ENCODE data around the gene PDXK. TPM values are rescaled to one million over a fixed set of nuclear protein-coding genes. Genes with fewer than 3 reads are reported as not detected.

Gene PDXK
- polyA plus RNA-seq, 1 donor (not counting 4 experiments of a cell fraction or from before 2014, with no cell fraction given), result 144 TPM

DNA sequence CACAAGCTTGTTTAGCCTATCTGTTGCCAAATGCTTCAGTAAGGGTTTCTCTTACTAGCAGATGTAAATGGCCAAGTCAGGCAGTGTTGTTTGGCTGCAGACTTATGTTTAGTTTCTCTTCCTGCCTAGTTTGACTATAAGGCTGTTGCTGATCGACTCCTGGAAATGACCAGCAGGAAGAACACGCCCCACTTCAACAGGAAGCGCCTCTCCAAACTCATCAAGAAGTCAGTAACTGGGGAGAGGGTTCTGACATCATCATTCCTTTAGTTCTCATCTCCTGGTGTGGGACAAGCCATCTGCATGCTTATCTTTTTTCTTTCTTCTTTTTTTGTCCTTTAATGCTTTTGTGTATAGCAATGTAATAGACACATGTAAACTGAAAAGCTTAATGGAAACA, 34.5 kb upstream of the PDXK start:
- peaks cover 27 to 45% of the 10 kb centered on the region in 2 experiments for H3K36me3 ChIP-seq (ENCODE audit: control insufficient read depth in 2 of 2, extremely low read depth in 1 of 2, insufficient read depth in 2 of 2, low read length in 2 of 2)
- dilution Hi-C loops (cut with MboI; ENCODE audit: extremely low pct_ligation_motif_present, low sequenced_read_pairs), result no loop called here

DNA sequence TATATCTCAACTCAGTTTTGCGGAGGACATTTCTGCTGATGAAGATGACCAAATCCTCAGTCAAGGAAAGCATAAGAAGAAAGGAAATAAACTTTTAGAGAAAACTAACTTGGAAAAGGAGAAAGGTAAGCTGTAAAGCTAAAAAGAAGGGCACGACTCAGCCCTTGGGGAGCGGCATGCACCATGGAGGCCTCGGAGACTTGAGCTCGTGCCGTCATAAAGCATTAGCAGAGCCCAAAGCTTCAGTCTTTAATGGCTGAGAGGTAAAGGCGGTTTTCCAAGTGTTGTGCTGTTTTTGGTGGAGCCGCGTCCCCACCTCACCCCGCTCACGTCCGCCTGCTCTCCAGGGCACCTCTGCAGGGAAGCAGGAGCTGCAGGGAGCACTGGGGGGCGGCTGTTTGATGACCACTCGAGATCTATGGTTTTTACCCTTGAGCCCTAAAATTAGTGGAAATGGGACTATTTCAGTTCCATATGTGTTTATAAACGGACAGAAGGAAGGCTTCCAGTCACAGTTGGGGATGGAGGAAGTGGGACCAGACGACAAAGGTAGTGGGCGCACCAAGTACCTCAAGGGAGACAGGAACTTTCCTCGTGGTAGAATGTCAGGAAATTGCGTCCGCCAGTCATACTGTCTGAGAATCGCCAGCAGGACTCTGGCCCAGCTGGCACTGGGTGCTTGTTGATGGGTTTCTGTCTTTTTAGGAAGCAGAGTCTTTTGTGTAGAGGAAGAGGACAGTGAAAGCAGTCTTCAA, 31.9 kb upstream of the PDXK start:
- dilution Hi-C loops (cut with MboI; ENCODE audit: extremely low pct_ligation_motif_present, low sequenced_read_pairs), result no loop called here
- Histone ChIP-seq H2AFZ (ENCODE audit: control insufficient read depth, low read length) (no peak overlapping the region), H3K9me1 (ENCODE audit: control insufficient read depth, extremely low read depth, insufficient read depth, low read length) (no peaks in the 10 kb centered on the region), H3K36me3 (ENCODE audit: control insufficient read depth in 2 of 2, extremely low read depth in 1 of 2, insufficient read depth in 2 of 2, low read length in 2 of 2) (peaks cover 43 to 58% of the 10 kb centered on the region in 2 experiments), H3K79me2 (ENCODE audit: control insufficient read depth, insufficient read depth, low read length) (no peaks in the 10 kb centered on the region), H3K27me3 (ENCODE audit: control insufficient read depth, extremely low read depth, insufficient read depth, low read length) (no peaks in the 10 kb centered on the region), H3K4me2 (ENCODE audit: control insufficient read depth, extremely low read depth, insufficient read depth, low read depth, low read length) (no peak overlapping the region), H3K4me1 (ENCODE audit: control insufficient read depth, extremely low read depth, insufficient read depth, low read length) (peaks cover 2% of the 10 kb centered on the region), H3K4me3 (ENCODE audit: control insufficient read depth in 2 of 3, extremely low read depth in 1 of 3, insufficient read depth in 2 of 3, low read depth in 1 of 3, low read length in 3 of 3) (no peak overlapping the region), H3K9ac (ENCODE audit: control insufficient read depth, extremely low read depth, insufficient read depth, low read length) (no peak overlapping the region), H3K27ac (ENCODE audit: control insufficient read depth, insufficient read depth, low read length) (no peak overlapping the region), H4K20me1 (ENCODE audit: control insufficient read depth, extremely low read depth, insufficient read depth, low read length) (peaks cover 3% of the 10 kb centered on the region), H3K9me3 (ENCODE audit: control insufficient read depth, low read depth, low read length) (no peaks in the 10 kb centered on the region)
- DNase-seq (ENCODE audit: low read depth, low spot score) (no peak), FAIRE-seq (no peak)
- TF ChIP-seq, protein P1, sequence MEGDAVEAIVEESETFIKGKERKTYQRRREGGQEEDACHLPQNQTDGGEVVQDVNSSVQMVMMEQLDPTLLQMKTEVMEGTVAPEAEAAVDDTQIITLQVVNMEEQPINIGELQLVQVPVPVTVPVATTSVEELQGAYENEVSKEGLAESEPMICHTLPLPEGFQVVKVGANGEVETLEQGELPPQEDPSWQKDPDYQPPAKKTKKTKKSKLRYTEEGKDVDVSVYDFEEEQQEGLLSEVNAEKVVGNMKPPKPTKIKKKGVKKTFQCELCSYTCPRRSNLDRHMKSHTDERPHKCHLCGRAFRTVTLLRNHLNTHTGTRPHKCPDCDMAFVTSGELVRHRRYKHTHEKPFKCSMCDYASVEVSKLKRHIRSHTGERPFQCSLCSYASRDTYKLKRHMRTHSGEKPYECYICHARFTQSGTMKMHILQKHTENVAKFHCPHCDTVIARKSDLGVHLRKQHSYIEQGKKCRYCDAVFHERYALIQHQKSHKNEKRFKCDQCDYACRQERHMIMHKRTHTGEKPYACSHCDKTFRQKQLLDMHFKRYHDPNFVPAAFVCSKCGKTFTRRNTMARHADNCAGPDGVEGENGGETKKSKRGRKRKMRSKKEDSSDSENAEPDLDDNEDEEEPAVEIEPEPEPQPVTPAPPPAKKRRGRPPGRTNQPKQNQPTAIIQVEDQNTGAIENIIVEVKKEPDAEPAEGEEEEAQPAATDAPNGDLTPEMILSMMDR (optimal IDR thresholded peaks at IDR 0.05 in 1 of 3, IDR thresholded peaks at IDR 0.05 in 1 of 3, conservative IDR thresholded peaks at IDR 0.05 in 1 of 3; ENCODE audit: extremely low read depth in 1 of 3, insufficient read depth in 2 of 3, low read length in 3 of 3), result no peak
- no peak for TF ChIP-seq EZH2 (IDR thresholded peaks at IDR 0.05; ENCODE audit: low read length)

More for the DNA sequence above, 34.5 kb upstream of the PDXK start:
- TF ChIP-seq EZH2 (IDR thresholded peaks at IDR 0.05; ENCODE audit: low read length), result no peak
- TF ChIP-seq, protein P1 (optimal IDR thresholded peaks at IDR 0.05 in 1 of 3, IDR thresholded peaks at IDR 0.05 in 1 of 3, conservative IDR thresholded peaks at IDR 0.05 in 1 of 3; ENCODE audit: extremely low read depth in 1 of 3, insufficient read depth in 2 of 3, low read length in 3 of 3), result no peak
- no peaks in the 10 kb centered on the region for H3K27me3 ChIP-seq (ENCODE audit: control insufficient read depth, extremely low read depth, insufficient read depth, low read length)
- H3K79me2 ChIP-seq (ENCODE audit: control insufficient read depth, insufficient read depth, low read length), result peaks cover 3% of the 10 kb centered on the region
- H3K27ac ChIP-seq (ENCODE audit: control insufficient read depth, insufficient read depth, low read length), result no peak overlapping the region
- no peak overlapping the region for H3K4me2 ChIP-seq (ENCODE audit: control insufficient read depth, extremely low read depth, insufficient read depth, low read depth, low read length)
- H3K4me1 ChIP-seq (ENCODE audit: control insufficient read depth, extremely low read depth, insufficient read depth, low read length), result peaks cover 7% of the 10 kb centered on the region
- no peak overlapping the region for H2AFZ ChIP-seq (ENCODE audit: control insufficient read depth, low read length)
- no peak overlapping the region for H3K9ac ChIP-seq (ENCODE audit: control insufficient read depth, extremely low read depth, insufficient read depth, low read length)
- DNase-seq (ENCODE audit: low read depth, low spot score), result no peak
- no peaks in the 10 kb centered on the region for H3K9me1 ChIP-seq (ENCODE audit: control insufficient read depth, extremely low read depth, insufficient read depth, low read length)
- peaks cover 4% of the 10 kb centered on the region for H4K20me1 ChIP-seq (ENCODE audit: control insufficient read depth, extremely low read depth, insufficient read depth, low read length)
- H3K9me3 ChIP-seq (ENCODE audit: control insufficient read depth, low read depth, low read length), result no peaks in the 10 kb centered on the region
- no peak overlapping the region for H3K4me3 ChIP-seq (ENCODE audit: control insufficient read depth in 2 of 3, extremely low read depth in 1 of 3, insufficient read depth in 2 of 3, low read depth in 1 of 3, low read length in 3 of 3)
- no peak for FAIRE-seq
